GM18909 (cell line): Measurements from ENCODE around the gene TTC39A.
A peak's percentile ranks its signal among the peaks of the same experiment; 100 is the strongest.

Experiments
- ATAC-seq: cut with Tn5 transposase; IDR thresholded peaks from one replicate; pipeline ENCODE4 v1.9.1; 2021; ENCODE audit warnings: mild to moderate bottlenecking; ENCODE audit not compliant: unreplicated experiment, poor library complexity

Gene TTC39A

DNA sequence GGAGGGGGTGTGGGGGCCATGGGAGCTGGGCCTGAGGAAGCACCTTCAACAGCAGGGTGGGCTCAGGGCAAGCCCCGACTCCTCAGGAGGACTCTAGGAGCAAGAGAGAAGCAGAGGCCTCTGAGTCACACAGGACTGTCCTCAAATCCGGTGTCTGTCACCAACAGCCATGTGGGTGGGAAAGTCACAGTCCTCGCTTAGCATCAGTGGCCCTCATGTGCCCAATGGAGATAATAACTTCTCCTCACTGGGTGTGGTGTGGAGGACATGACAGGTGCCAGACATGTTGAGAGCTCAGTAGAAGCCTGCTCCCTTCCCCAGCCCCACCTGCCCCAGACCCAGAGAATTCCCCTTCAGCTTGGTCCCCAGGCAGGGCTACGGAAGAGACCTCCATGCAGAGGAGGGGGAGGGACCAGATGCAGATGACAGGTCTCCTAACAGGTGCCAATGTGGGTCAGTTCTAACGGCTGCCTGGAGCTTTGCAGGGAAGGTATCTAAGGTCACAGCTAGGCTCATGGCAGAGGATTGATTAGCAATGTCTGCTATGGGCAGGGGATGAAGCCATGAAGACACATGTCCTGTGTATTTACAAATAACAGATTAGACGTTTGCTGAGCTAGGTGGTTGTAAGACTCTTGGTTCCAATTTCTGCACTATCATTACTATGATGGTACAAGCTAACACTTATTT is 30.2 kb downstream of the TTC39A start:
- ATAC-seq = no peak

DNA sequence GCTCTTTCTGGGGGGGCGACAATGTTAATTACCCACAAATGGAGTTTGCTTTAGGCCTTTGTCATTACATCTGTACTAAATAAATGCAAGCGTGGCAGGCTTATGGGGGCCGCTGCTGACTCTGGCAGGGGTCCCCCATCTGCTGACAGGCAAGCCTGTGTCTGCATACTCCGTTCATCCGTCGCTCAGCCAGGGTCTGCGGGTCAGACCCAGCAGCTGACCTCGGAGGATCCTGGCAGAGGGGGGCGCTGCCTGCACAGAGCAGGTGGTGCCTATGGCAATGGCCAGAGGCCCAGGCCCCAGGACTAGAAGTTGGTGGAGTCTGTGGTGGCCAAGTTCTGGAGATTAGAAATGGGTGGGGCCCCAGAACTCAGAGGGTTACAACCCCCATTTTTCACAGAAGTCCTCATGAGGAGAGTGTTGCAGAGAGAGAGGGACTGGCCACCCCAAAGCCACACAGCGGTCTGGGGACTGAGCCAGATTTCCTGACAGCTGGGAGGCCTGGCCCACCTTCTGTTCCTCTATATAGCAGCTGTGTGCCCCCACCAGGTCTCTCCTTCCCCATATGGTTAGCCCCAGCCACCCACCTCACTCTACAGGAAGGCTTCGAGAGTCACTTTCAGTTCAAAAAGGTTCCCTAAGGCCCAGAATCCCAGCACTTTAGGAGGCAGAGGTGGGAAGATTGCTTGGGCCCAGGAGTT is 31.0 kb downstream of the TTC39A start:
- ATAC-seq = no peak

DNA sequence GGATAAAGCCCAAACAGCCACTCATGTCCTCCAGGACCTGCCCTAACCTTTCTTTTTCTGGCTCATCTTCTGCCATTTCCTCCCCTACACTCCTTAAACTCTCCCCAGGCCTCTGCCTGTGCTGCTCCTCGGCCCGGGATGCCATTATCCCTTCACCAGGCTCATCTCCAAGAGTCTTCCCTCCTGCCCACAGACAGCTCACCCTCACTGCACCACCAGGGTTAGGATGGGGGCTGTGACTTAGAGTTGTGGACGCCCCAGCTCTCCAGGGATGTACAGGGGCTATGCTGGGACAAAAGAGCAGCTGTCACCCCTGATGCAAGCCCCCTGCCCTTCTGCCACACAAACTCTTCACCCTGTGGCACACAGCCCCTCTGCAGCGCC is 32.0 kb downstream of the TTC39A start:
- ATAC-seq = no peak

DNA sequence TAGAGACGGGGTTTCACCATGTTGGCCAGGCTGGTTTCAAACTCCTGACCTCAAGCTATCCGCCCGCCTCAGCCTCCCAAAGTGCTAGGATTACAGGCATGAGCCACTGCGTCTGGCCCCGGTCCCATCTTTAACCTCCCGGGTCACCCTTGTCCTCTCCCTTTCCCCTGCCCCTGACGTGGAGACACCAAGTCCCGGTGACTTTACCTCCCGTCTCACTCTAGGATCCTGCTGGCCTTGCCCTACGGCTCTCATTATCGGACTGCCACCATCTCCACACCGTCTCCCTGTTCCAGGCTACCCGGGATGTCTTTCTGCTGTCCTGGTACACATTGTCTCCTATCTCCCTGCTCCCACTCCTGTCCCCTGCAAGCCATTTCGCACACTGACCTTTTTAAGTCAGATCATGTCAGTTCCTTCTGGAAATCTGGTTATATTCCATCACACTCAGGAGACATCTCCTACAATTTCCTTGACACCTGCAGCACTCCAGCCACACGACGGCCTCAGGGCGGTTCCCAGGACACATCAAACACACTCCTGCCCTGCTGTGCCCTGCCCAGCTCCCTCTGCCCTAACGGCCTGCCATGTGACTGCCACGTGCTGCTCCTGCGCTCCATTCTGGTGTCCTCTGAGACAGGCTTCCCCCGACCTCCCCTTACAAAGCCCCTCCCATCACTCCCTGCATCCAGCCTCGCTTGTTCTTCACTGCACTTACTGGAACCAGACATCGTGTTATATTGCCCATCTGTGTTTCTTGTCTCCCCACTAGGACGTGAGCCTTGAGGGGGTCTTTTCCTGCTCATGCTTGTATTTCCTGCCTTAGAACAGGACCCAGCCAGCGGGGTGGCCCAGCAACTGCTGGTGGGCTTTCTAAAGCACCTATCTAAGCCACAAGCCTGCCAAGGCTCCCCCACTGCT is 32.7 kb downstream of the TTC39A start:
- ATAC-seq = no peak

DNA sequence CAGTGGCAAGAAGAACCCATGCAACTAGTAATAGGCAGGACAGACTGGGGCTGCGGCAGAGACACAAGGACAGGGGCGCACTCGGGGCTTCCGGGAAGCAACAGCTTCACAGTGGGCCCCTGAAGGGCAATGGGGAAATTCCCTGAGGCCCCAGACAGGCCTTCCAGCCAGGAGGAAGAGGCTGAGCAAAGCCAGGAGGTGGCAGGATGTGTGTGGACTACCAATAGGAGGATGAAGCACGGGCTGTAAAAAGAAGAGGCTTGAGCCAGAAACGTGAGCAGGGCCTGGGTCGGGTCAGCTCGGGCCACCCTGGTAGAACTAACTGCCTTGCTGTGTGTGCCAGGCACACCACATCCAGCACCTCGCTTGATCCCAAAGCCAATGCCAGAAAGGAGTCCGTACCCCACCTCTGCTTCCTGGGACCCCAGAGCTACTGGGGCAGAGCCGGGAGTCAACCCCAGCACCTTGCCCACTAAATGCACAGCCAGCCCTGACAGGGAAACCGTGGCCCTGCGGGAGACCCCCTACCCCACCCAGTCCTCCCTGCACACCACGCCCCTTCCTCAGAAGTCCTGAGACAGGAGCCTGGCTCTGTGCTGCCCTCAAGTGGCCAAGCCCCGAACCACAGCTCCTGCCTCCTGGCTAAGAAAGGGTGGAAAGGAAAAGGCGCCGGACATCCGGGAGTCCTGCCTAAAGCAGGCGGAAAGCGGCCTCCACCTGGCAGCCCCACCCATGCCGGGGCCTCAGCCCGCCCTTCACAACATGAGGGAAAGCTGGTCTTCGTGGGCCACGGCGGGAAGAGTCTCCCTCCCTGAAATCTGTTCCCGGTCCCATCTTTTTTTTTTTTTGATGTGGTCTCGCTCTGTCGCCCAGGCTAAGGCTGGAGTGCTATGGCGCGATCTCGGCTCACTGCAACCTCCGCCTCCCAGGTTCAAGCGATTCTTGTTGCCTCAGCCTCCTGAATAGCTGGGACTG is 33.7 kb downstream of the TTC39A start:
- ATAC-seq = peak; percentile 66

- ATAC-seq = no peak
Observed at GRCh38 chr1:51295926-51296325, 34.4 kb downstream of the TTC39A start.

DNA sequence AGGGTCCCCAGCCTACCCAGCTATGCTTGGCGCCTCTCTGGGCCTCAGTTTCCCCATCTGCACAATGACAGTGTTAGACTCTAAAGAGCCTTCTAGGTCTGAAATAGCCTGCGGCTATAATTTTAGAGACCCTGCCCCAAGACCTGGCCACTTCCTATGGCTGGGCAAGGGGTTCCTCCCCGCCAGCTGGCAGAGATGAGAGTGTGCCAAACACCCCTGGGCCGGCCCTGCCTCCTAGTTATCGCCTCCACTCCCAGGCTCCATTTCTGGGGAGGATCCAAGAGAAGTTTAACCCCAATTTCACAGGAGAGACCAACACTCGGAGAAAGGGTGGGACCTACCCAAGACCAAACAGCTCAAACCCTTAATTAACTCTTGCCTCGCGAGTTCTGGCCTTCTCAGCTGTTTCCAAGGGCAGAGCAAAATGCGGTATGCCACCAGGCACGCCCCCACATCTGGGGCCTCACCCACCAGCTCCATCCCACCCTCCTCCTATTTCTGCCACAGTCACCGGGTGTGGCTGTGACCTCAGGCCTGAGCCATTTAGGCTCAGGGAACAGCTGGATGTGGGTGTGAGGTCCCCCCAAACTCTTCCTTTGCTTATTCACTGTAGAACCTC is 35.7 kb downstream of the TTC39A start:
- no peak for ATAC-seq

- ATAC-seq = no peak
Observed at GRCh38 chr1:51293898-51294515, 36.4 kb downstream of the TTC39A start.

DNA sequence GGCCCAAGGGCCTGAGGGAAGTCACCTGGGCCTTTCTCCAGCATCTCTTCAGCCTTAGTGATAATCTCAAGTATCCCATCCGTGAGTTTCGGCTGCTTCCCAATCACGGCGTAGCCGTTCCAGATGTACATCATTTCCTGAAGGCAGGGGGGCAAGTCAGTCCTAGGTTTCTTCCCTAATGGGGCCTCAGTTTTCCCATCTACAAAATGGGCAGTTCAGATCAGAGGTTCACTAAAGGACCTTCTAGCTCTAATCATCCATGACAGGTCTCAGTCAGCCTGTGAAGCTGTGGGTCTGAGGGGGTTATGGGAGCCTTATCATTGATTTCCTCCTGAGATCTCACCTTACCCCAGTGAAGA is 39.9 kb downstream of the TTC39A start:
- no peak for ATAC-seq

DNA sequence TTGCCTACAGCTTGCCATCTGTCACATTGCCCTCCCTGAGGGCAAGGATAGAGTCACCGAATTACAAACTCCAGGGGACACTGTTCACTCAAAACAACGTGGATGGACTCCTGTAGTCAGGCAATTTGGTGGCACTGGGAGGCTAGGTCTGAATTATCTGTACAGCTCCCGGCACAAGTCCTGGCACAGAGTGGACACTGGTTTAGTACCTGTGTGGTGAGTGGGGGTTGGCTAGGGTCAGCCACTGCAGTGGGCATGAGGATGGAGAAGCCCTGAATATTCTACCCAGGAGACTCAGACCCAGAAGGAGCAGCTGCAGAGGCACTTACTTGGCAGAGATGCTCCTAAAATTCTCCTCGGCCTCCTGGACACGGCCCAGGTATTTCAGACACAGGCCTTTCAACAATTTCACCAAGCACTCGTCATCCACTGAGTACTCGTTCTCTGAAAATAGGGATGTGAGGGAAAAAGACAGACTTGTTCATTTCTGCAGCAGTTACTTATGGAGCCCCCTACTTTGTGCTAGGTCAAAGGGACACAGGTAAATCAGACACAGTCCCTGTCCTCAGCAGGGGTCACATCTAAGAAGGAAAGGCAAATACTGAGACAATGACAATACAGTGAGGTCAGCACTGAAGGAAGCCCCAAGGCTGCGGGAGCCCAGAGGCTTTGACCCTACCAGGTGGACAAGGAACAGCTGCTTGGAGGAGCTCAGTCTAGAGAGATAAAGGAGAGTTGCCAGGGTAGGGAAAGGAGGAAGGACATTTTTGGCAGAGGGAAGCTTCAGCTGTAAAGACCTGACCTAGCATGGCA is 40.5 kb downstream of the TTC39A start:
- ATAC-seq = no peak

DNA sequence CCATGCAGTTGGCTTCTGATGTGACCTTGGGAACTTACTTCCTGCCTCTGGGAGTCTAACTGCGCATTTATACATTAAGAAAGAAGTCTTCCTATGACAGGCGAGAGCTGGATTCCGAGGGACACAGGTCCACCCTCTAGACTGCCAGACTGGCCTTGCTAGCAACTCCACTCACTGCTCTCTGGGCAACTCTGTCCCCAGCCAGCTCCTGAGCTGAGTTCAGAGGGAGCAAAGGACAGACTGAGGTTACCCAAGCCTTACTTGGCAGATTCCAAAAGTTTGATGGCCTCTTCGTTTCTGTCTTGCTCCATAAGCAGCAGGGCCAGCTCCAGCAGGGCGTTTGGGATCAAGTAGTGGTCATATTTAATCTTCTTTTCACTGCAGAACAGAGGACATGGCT is 41.8 kb downstream of the TTC39A start:
- no peak for ATAC-seq

- ATAC-seq = no peak
Observed at GRCh38 chr1:51287966-51288365, 42.4 kb downstream of the TTC39A start.

DNA sequence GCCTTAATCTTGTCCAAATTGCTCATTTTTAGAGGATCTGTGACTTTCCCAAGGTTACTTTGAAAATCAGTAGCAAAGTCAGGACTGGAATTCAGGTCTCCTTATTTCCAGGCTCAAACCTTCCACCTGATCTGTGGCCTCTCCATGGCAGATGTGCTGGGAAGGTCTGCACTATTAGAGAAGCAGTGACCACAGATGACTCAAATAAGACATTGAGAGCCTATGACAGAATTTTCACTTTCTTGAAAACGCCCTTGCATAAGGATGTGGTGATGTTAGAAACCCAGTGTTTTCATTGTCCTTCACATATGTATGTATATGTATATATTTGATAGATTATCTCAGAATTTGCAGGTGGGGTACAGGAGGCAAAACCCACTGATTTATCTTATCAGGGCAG is 45.3 kb downstream of the TTC39A start:
- ATAC-seq = peak; percentile 94

GRCh38 chr1:51284487-51284954 is 45.8 kb downstream of the TTC39A start:
- peak; percentile 52 for ATAC-seq

GRCh38 chr1:51283979-51284378 is 46.4 kb downstream of the TTC39A start:
- ATAC-seq = no peak

- no peak for ATAC-seq
Observed at GRCh38 chr1:51282605-51283004, 47.8 kb downstream of the TTC39A start.

DNA sequence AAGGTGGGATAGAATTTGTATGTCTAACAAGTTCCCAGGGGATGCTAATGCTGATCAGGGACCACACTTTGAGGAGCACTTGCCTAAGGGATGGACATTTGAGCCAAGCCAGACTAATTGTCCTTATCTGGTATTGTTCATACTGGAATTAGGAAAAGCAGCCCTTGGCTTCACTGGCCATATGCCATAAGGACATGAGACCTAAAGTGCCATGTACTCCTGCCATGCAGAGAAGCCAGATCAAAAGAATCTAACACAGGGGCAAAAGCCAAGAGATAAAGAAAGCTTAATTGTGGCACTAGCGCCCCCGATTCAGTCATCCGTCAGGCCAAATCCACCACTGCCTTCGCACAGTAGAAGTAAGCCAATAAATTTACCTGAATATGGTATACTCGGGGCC is 48.6 kb downstream of the TTC39A start:
- ATAC-seq = no peak

GRCh38 chr1:51280321-51280978 is 49.9 kb downstream of the TTC39A start:
- ATAC-seq = no peak
